Activated CD4-positive, alpha-beta T cell treated with anti-CD3 and anti-CD28 coated beads, Interleukin-2, amount 50 U/mL, for 1 hour (primary cell): ENCODE data around the gene AFF2.

ENCODE experiments used
- DNase-seq: peaks from one replicate; pipeline ENCODE4 v3.0.0-alpha.2; 2020

Gene AFF2

GRCh38 chrX:148940411-148940996, 440.1 kb downstream of the AFF2 start:
- no peak for DNase-seq

- DNase-seq = no peak
These were observed 442.3 kb downstream of the AFF2 start for GRCh38 chrX:148942754-148943153.

- no peak for DNase-seq
These were observed 447.1 kb downstream of the AFF2 start for GRCh38 chrX:148947399-148947975.

- no peak for DNase-seq
These were observed 455.9 kb downstream of the AFF2 start for GRCh38 chrX:148956352-148956751.

GRCh38 chrX:148958901-148959300, 458.5 kb downstream of the AFF2 start:
- DNase-seq = no peak

GRCh38 chrX:148960060-148960459, 459.6 kb downstream of the AFF2 start:
- no peak for DNase-seq

- no peak for DNase-seq
These were observed 461.6 kb downstream of the AFF2 start for GRCh38 chrX:148961985-148962384.

- no peak for DNase-seq
These were observed 476.4 kb downstream of the AFF2 start for GRCh38 chrX:148976571-148977400.

GRCh38 chrX:148979786-148980185, 479.4 kb downstream of the AFF2 start:
- DNase-seq = no peak

GRCh38 chrX:148984238-148984637, 483.8 kb downstream of the AFF2 start:
- no peak for DNase-seq

GRCh38 chrX:148991502-148991901, 491.1 kb downstream of the AFF2 start:
- DNase-seq = no peak

- no peak for DNase-seq
These were observed 495.2 kb downstream of the AFF2 start for GRCh38 chrX:148995661-148996060.

- no peak for DNase-seq
These were observed 501.9 kb downstream of the AFF2 start for GRCh38 chrX:149002320-149002719.

- DNase-seq = no peak
These were observed 503.6 kb downstream of the AFF2 start for GRCh38 chrX:149003863-149004660.

- no peak for DNase-seq
These were observed 504.5 kb downstream of the AFF2 start for GRCh38 chrX:149004936-149005335.

- no peak for DNase-seq
These were observed 505.8 kb downstream of the AFF2 start for GRCh38 chrX:149006235-149006634.

- DNase-seq = no peak
These were observed 507.0 kb downstream of the AFF2 start for GRCh38 chrX:149007423-149007822.

GRCh38 chrX:149010013-149010852, 509.8 kb downstream of the AFF2 start:
- no peak for DNase-seq

GRCh38 chrX:149010853-149011224, 510.4 kb downstream of the AFF2 start:
- DNase-seq = no peak

GRCh38 chrX:149013081-149013480, 512.7 kb downstream of the AFF2 start:
- DNase-seq = no peak

GRCh38 chrX:149021159-149021558, 520.7 kb downstream of the AFF2 start:
- no peak for DNase-seq

- DNase-seq = no peak
These were observed 522.1 kb downstream of the AFF2 start for GRCh38 chrX:149022485-149022884.

GRCh38 chrX:149032449-149032848, 532.0 kb downstream of the AFF2 start:
- DNase-seq = no peak
